OCI-LY7 (cell line): Measurements from ENCODE around the gene USP8.

ENCODE experiments used
- EZH2phosphoT487 ChIP-seq: fragments of 200-600 bp; sonication (generic); IDR thresholded peaks from 2 replicates; pipeline ENCODE4 v1.6.1; 2018; ENCODE audit warnings: low read depth, borderline replicate concordance, mild to moderate bottlenecking, mixed run types, antibody characterized with exemption, low read length, moderate library complexity, mixed read lengths
- TF ChIP-seq, protein P1 (sequence below): fragments of 200-600 bp; sonication (generic); conservative IDR thresholded peaks from 2 replicates; pipeline ENCODE4 v1.5.1; 2014; ENCODE audit warnings: mild to moderate bottlenecking, antibody characterized with exemption, low read length, moderate library complexity, mixed read lengths

DNA sequence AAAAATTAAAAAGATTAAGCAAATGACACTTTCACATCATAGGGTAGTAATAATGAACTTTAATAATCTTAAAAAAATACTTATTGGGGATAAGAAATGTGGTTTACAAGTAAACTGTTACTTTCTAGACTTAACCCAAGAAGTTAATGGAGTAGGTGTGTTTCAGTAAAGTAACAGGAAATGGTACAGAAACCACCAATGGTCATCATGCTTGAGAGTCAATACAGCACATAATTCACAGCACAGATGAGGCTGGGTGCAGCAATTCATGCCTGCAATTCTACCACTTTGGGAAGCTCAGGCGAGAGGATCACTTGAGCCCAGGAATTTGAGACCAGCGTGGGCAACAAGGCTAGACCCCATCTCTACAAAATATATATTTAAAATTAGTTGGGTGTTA is 133.8 kb downstream of the USP8 start:
- TF ChIP-seq, protein P1, sequence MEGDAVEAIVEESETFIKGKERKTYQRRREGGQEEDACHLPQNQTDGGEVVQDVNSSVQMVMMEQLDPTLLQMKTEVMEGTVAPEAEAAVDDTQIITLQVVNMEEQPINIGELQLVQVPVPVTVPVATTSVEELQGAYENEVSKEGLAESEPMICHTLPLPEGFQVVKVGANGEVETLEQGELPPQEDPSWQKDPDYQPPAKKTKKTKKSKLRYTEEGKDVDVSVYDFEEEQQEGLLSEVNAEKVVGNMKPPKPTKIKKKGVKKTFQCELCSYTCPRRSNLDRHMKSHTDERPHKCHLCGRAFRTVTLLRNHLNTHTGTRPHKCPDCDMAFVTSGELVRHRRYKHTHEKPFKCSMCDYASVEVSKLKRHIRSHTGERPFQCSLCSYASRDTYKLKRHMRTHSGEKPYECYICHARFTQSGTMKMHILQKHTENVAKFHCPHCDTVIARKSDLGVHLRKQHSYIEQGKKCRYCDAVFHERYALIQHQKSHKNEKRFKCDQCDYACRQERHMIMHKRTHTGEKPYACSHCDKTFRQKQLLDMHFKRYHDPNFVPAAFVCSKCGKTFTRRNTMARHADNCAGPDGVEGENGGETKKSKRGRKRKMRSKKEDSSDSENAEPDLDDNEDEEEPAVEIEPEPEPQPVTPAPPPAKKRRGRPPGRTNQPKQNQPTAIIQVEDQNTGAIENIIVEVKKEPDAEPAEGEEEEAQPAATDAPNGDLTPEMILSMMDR = no peak
- TF ChIP-seq EZH2phosphoT487 = no peak
